Embryonic facial prominence (tissue), 1 donor: Measurements from ENCODE around the gene DEGS2.
A peak's percentile ranks its signal among the peaks of the same experiment; 100 is the strongest.

Experiments used
- DNase-seq: peaks from one replicate; pipeline ENCODE4 v3.0.0-alpha.2; 2016; ENCODE audit errors: extremely low spot score

DEGS2 gene

DNA sequence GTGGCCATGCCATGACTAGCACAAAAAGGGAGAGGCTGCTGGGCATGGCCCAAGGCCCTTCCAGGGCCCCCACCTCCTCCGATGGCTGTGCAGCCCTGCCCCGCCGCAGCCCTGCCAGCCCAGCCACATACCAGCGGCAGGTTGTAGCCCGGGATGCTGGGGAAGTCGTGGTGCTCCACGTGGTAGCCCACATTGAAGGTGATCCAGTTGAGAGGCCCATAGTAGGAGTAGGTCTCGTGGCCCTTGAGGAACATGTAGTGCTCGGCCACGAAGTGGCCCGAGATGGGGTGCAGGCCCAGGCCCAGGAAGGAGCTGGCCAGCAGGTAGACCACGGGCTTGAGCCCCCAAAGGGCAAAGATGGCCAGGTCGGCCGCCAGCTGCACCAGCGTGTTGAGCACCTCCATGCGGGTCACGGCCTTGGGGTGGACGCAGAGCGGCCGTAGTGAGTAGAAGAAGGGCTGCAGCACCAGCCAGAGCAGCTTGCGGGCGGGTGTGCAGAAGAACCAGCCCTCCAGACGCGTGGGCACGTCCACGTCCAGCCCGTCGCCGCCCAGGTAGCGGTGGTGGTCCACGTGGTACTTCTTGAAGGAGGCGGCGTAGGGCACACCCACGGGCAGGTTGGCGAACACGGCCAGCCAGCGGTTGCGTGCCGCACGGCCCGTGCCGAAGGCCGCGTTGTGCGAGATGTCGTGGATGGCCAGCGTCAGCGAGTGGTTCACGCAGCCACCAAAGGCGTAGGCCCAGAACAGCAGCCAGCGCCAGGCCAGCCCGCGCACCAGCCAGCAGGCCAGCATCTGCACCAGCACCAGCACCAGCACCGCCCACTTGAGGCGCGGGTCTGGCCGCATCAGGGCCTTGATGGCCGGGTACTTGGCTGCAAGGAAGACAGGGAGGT is 10.4 kb downstream of the DEGS2 start:
- DNase-seq: no peak

DNA sequence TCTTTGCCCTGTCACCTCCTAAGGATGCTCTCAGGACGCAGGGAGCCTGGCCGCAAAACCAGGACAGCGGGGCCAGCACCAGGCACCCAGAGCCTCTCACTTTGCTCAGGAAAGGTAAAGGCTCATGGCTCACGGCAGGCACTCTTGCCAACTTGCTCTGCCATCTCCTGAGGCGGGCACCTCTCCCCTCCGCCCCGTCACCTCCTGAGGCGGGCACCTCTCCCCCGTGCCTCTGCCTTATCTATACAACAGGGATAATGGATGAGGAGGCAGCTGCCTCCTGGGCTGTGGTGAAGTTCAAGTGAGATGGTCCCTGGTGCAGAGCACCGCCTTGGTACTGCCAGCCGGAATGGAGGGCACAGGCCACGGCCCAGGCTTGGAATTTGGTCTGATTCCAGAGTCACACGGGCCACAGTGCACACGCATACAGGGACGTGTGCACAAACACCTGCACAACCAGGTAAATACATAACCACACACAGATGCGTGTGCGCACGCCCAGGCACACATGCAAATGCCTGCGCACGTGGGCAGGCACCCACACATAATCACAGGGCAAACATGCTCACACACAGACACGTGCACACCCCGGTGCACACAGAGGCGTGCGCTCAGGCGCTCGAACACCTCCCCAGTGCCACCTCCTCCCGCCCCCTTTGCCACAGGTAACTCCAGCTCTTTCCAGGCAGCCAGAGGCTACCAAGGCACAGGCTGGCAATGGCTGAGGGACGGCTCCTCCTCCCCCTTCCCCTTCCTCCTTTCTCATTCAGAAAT is 11.6 kb downstream of the DEGS2 start:
- DNase-seq: no peak

DNA sequence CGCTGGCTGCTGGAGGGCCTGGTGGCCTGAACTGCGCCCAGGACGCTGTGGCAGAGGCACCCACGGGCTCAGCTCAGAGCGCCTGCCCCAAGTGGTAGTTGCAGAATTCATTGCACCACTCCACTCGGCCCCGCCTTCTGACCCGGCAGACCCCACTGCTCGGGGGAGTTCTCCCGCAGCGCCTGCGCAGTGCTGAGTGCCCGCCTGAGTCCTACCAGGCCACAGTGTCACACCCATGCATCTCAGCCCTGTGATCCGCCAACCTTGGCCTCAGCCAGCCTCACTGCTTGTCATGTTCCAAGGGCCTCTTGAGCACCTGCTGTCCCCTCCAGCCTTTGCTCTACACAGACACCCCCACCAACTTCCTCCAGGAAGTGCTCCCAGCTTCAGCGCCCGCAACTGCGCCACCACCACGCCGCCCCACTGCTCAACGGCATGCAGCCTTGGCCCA is 12.2 kb downstream of the DEGS2 start:
- DNase-seq: no peak

GRCh38 chr14:100146531-100147091 is 12.8 kb downstream of the DEGS2 start:
- no peak for DNase-seq

- DNase-seq: no peak
Observed at GRCh38 chr14:100145682-100146464, 13.6 kb downstream of the DEGS2 start.

GRCh38 chr14:100144996-100145646 is 14.3 kb downstream of the DEGS2 start:
- DNase-seq: no peak

GRCh38 chr14:100144645-100144995 is 14.8 kb downstream of the DEGS2 start:
- no peak for DNase-seq

- DNase-seq: no peak
Observed at GRCh38 chr14:100143934-100144333, 15.5 kb downstream of the DEGS2 start.

DNA sequence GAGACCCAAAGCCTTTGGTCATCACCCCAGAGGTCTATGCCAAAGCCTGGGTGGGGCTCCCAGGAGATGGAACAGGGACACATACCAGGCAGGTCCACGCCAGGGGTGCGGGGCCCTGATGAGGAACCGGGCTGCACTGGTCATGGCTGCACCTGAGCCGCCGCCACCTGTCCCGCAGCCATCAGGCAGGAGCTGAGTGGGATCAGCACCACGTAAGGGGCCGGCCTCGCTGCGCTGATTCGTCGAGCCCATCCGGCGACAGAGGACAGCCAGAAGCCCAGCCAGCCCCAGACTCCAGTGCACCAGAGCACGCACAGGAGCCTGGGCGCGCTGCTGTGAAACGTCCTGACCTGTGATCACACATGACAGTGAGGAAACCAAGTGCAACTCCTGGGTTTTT is 15.9 kb downstream of the DEGS2 start:
- DNase-seq: no peak

DNA sequence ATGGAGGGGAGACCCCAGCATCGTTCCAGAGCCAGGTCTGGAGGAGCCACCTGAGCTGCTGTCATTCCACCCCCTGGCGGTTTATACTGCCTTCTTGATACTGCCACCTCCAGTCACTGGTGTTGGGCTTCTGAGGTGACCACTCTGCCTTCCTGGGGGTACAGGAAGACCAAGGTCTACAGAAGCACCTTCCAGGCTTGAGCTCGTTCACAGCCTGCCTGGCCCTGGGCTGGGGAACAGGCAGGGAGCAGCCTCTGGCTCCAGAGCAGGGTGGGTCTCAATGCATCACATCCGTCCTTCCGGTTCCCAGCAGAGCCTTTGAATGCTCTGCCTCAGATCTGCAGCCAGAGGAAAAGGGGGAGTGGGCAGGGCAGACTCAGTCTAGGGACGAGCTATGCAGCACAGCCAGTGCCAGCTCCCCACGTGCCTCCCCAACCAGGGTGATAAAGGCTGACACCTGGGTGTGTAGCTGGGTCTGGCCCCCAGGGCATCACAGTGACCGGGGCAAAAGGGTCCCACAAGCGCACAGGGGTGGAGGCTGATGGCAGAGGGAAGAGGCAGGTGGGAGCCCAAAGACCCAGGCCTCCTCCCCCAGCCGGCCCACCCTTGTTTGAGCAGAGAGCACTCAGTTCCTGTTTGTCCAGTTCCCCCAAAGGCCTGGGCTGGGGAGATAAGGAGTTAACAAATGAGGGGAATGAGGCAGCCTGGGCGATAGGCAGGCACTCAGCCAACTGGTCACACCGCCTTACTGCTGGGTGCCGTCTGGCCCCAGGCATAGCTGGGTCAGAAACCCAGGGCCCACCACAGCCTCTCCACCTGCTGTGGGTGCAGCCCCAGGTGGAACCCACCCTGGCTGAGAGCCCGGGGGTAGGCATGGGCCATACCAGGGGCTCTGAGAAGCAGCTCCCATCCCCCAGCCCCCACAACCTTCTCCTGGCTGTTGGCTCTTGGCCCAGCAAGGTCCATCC is 17.1 kb downstream of the DEGS2 start:
- no peak for DNase-seq

DNA sequence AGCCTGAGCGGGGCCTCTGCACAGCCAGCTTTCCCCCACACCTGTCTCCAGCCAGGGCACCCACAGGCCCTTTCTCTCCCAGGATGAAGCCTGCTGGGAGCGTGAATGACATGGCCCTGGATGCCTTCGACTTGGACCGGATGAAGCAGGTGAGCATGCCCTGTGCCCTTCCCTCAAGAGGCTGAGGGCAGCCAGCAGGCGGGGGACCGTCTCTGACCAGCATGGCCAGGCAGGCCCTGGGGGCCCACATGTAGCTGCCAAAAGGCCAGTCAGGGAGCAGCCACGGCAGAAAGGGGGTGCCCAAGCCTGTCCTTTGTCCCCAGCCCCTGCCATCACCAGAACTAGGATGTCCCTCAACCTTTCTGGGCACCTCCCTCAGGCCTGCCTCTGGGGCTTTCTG is 18.3 kb downstream of the DEGS2 start:
- DNase-seq: no peak

GRCh38 chr14:100140452-100141078 is 18.9 kb downstream of the DEGS2 start:
- no peak for DNase-seq

GRCh38 chr14:100138955-100139354 is 20.5 kb downstream of the DEGS2 start:
- DNase-seq: no peak

DNA sequence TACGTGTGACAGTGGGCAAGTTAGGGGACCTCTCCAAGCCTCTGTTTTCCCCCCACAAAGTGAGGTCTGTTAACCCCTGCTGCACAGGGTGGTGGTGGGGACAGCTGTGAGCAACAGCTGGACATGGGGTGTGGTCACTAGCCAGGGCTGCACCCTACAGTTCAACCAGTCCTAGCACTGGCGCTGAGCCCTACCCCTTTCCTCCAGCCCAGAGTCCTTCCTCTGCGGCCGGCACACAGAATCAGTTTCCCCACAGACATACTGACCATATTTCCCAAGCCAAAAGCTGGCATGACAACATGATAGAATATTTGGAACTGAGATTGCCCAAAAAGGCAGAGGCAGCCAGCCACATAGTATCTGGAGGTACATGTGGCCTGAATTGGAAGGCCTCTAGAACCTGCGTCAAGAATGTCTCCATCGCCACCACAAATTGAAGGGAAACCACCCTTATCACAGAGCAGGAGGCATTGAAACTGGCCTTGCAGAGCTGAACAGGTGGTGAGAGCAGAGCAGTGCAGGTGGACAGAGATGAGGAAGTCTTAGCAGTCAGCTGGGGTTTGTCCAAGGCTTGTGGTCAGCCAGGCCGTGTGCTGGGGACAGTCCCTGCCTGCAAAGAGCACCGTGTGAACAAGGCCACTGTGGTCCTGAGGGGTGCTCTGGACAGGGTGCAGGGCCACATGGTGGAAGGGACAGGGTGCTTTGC is 21.2 kb downstream of the DEGS2 start:
- no peak for DNase-seq

DNA sequence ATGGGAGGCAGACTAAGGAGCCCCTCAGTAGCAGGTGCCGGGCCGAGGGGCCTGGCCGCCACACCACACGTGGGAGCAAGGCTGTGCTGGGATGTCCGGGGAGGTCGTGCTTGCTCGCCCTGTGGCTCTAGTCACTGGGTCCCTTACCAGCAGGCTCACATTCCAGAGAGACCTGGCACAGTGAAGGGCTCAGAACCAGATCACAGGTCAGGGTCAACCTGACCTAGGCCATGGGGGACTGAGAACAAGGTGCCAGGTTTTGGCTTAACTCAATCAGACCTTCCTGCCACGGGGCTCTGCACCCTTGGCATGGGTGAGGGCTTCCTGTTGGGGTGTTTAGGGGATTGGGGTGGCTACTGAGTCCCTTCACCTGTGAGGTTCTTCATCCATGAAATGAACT is 22.3 kb downstream of the DEGS2 start:
- DNase-seq: no peak

DNA sequence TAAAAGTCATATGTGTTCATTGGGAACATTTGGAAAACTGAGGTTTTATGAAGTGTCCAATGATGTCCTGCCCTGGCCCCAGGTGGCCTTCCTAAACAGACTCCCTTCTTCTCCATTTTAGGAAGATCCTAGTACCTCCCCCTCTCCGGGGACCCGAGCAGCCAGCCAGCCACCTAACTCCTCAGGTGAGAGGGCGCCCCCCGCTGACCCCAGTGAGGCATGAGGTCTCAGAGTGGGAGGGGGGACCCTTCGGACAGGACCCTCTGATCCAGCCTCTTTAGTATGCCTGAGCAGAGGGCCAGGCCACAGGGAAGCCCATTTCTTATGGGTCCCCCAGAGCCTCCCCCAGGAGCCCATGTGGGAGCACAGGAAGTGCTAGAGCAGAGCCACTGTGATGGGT is 23.7 kb downstream of the DEGS2 start:
- DNase-seq: no peak

GRCh38 chr14:100135073-100135472 is 24.4 kb downstream of the DEGS2 start:
- DNase-seq: no peak

GRCh38 chr14:100134586-100134985 is 24.9 kb downstream of the DEGS2 start:
- no peak for DNase-seq

DNA sequence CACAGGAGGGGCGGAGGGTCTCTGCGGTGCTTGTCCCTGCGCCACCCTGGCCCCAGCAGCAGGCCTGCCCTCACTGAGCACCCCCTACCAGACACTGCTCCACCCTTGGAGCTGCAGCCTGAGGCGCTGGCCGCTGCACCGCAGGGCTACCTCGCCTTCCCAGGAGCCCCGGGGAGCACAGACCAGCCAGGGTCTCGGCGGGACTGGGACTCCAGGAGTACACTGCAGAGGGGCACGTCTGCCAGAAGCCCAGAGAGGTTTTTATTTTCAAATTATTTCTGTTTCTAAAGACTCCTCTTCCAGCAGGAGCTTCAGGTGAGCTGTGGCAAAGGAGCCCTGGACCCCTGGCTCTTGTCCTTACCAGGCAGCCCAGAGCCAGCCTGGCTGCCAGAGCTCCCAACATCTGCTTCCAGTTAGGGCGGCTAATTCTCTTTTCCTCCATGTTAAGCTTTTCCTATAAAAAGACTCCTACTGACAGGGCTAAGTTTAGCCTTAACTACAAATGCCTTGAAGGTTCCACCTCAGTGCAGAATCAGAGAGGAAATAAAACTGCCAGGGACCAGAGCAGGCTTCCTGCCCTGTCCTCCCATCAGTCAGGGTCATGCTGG is 26.4 kb downstream of the DEGS2 start:
- peak; percentile 26 for DNase-seq
